ENCODE results near the gene ZNF407.

DNA sequence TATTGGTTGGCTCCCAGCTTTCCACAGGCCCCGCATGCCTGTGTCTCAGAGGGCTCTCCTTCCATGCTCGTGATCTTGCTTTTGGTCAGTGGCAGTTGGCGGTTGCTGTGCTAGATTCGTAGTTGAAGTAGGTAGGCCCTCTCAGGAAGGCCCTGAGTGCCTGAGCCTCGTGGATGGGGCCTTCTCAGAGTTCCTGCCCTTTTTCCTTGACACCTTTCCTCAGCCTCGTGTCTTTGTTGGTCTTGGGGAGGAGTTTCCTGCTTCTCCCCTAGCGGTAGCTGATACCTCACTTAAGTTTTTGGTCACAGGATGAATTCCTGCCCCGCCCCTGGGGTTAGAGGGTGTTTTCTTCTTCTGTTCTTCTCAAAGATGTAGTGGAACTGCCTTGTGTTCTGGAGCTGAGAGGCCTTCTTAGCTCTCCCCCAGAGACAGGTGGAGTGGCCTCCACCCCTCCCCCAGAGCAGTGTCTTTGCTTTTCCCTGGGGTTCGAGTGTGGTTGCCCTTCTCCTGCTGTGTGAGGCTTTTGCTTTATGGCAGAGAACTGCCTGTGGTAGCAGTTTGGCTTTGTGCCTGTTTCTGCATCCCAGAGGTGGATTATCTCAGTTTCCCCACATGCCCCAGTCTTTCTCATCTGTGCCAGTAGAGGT, 94.8 kb downstream of the ZNF407 start:
- TF ChIP-seq ZNF274 (IDR thresholded peaks at IDR 0.05; ENCODE audit: low read depth, low read length) (no peak), SUZ12 (IDR thresholded peaks at IDR 0.05; ENCODE audit: extremely low read depth, insufficient read depth, insufficient read length) (no peak)

Data from NT2/D1 (cell line).